H1 (cell line): ENCODE measurements around the gene PRR5L. TPM values are rescaled to one million over a fixed set of nuclear protein-coding genes. Genes with fewer than 3 reads are reported as not detected.

Experiments
- CTCF ChIA-PET: fragments of 300-600 bp; sonication (Branson Sonifier 250); formaldehyde crosslinking; loops from one replicate; lab custom pipeline; 2021; ENCODE audit not compliant: partially characterized antibody; lab: Charles Lee
- POLR2A ChIA-PET: fragments of 300-600 bp; sonication (Branson Sonifier 250); formaldehyde crosslinking; loops from one replicate; lab custom pipeline; 2021; ENCODE audit warnings: inconsistent platforms; ENCODE audit not compliant: partially characterized antibody; lab: Charles Lee
- DNase-seq, 2 experiments: peaks; one replicate each; pipeline versions ENCODE4 v3.0.0 to v3.0.0-alpha.2; 2010 to 2022; ENCODE audit warnings: low spot score in 2 of 2, low read depth in 1 of 2, mixed read lengths in 1 of 2
- FAIRE-seq: peaks from 2 replicates; lab custom pipeline; 2011; peaks lifted over from hg19 to GRCh38; lab: Jason Lieb, UNC
- H2AFZ ChIP-seq: 2 replicates; pipeline ENCODE4 v1.8.1; 2012; ENCODE audit warnings: low read length, inconsistent platforms
- H2AK5ac ChIP-seq: 2 replicates; pipeline ENCODE4 v1.6.1; 2013; ENCODE audit warnings: low read depth, low read length
- H2BK120ac ChIP-seq: replicated peaks from 2 replicates; pipeline ENCODE3; 2013; ENCODE audit warnings: low read depth, low read length, inconsistent platforms
- H2BK12ac ChIP-seq: 2 replicates; pipeline ENCODE4 v1.6.1; 2013; ENCODE audit warnings: low read depth, low read length
- H2BK15ac ChIP-seq: 2 replicates; pipeline ENCODE4 v1.6.1; 2013; ENCODE audit warnings: low read length
- H2BK20ac ChIP-seq: 2 replicates; pipeline ENCODE4 v1.6.1; 2013; ENCODE audit warnings: low read length
- H2BK5ac ChIP-seq: 2 replicates; pipeline ENCODE4 v1.6.1; 2013; ENCODE audit warnings: low read depth, low read length
- H3K14ac ChIP-seq: 2 replicates; pipeline ENCODE4 v1.6.1; 2013; ENCODE audit warnings: inconsistent platforms; ENCODE audit not compliant: insufficient read length
- H3K18ac ChIP-seq: 2 replicates; pipeline ENCODE4 v1.6.1; 2013; ENCODE audit warnings: low read length; ENCODE audit errors: extremely low read depth
- H3K23ac ChIP-seq: 2 replicates; pipeline ENCODE4 v1.6.1; 2013; ENCODE audit warnings: inconsistent platforms; ENCODE audit not compliant: insufficient read length
- H3K23me2 ChIP-seq: 2 replicates; pipeline ENCODE4 v1.6.1; 2013; ENCODE audit warnings: low read depth, low read length
- H3K27ac ChIP-seq: 2 replicates; pipeline ENCODE4 v1.6.1; 2011; ENCODE audit warnings: low read depth, low read length, inconsistent platforms
- H3K27me3 ChIP-seq, 4 experiments: replicated peaks in 1 of 4; 1 replicate in 1 of 4; 2 replicates in 3 of 4; pipeline versions ENCODE4 v1.6.1 to v1.8.1; 2011 to 2013; ENCODE audit warnings: low read length in 3 of 4, mild to moderate bottlenecking in 3 of 4, inconsistent platforms in 2 of 4, mixed read lengths in 2 of 4, moderate library complexity in 1 of 4; ENCODE audit not compliant: control insufficient read depth in 3 of 4, insufficient read depth in 3 of 4; ENCODE audit errors: extremely low read depth in 1 of 4
- H3K36me3 ChIP-seq, 4 experiments: 2 replicates each; pipeline versions ENCODE4 v1.6.1 to v1.8.1; 2011 to 2013; ENCODE audit warnings: mild to moderate bottlenecking in 4 of 4, low read length in 3 of 4, moderate library complexity in 2 of 4, control low read depth in 1 of 4, inconsistent platforms in 1 of 4; ENCODE audit not compliant: insufficient read depth in 4 of 4, control insufficient read depth in 2 of 4
- H3K4ac ChIP-seq: replicated peaks from 2 replicates; pipeline ENCODE3; 2013; ENCODE audit warnings: low read length, low read depth, mixed read lengths, inconsistent platforms; ENCODE audit not compliant: insufficient read length
- H3K4me1 ChIP-seq, 4 experiments: replicated peaks in 1 of 4; 1 replicate in 1 of 4; 2 replicates in 3 of 4; pipeline versions ENCODE4 v1.6.1 to v1.8.1; 2011 to 2013; ENCODE audit warnings: low read length in 3 of 4, inconsistent platforms in 2 of 4, mixed read lengths in 1 of 4; ENCODE audit not compliant: insufficient read depth in 4 of 4, control insufficient read depth in 3 of 4
- H3K4me2 ChIP-seq, 2 experiments: 2 replicates each; pipeline versions ENCODE4 v1.6.1 to v1.8.1; 2011 to 2013; ENCODE audit warnings: low read depth in 2 of 2, low read length in 2 of 2, control low read depth in 1 of 2, inconsistent platforms in 1 of 2, mild to moderate bottlenecking in 1 of 2; ENCODE audit not compliant: insufficient read depth in 1 of 2
- H3K4me3 ChIP-seq, 4 experiments: fragments of 200-600, 300-600 bp in 1 of 4; sonication (generic), shearing (Covaris generic), sonication (Bioruptor Twin) in 1 of 4; 2 replicates each; pipeline versions ENCODE4 v1.5.1 to v1.8.1; 2011 to 2016; ENCODE audit warnings: low read length in 4 of 4, low read depth in 3 of 4, control low read depth in 2 of 4, inconsistent platforms in 2 of 4, mild to moderate bottlenecking in 2 of 4, mixed read lengths in 1 of 4, moderate library complexity in 1 of 4; ENCODE audit not compliant: insufficient read depth in 2 of 4; ENCODE audit errors: extremely low read depth in 1 of 4
- H3K56ac ChIP-seq: replicated peaks from 2 replicates; pipeline ENCODE3; 2013; ENCODE audit warnings: low read depth, mild to moderate bottlenecking, mixed read lengths, low read length, inconsistent platforms; ENCODE audit not compliant: insufficient read length
- H3K79me1 ChIP-seq: 2 replicates; pipeline ENCODE4 v1.6.1; 2013; ENCODE audit warnings: low read depth, low read length, control low read depth
- H3K79me2 ChIP-seq, 2 experiments: 2 replicates each; pipeline versions ENCODE4 v1.6.1 to v1.8.1; 2012 to 2013; ENCODE audit warnings: low read length in 2 of 2, mild to moderate bottlenecking in 2 of 2, inconsistent platforms in 1 of 2; ENCODE audit not compliant: insufficient read depth in 2 of 2, control insufficient read depth in 1 of 2
- H3K9ac ChIP-seq, 4 experiments: replicated peaks in 1 of 4; 1 replicate in 1 of 4; 2 replicates in 3 of 4; pipeline versions ENCODE4 v1.6.1 to v1.8.1; 2011 to 2013; ENCODE audit warnings: low read depth in 3 of 4, low read length in 3 of 4, control low read depth in 2 of 4, mild to moderate bottlenecking in 2 of 4, moderate library complexity in 2 of 4, inconsistent platforms in 1 of 4; ENCODE audit errors: extremely low read depth in 1 of 4
- H3K9me3 ChIP-seq, 2 experiments: 2 replicates each; pipeline versions ENCODE4 v1.6.1 to v1.8.1; 2012 to 2013; ENCODE audit warnings: mild to moderate bottlenecking in 2 of 2, moderate library complexity in 2 of 2, control low read depth in 1 of 2, inconsistent platforms in 1 of 2, low read depth in 1 of 2, low read length in 1 of 2, mixed read lengths in 1 of 2; ENCODE audit not compliant: insufficient read depth in 2 of 2
- H4K20me1 ChIP-seq, 2 experiments: replicated peaks in 1 of 2; 2 replicates each; pipeline versions ENCODE3 to v1.8.1; 2011 to 2013; ENCODE audit warnings: inconsistent platforms in 2 of 2, low read length in 2 of 2, mild to moderate bottlenecking in 1 of 2; ENCODE audit not compliant: insufficient read depth in 2 of 2, control insufficient read depth in 1 of 2
- H4K5ac ChIP-seq: 2 replicates; pipeline ENCODE4 v1.6.1; 2013; ENCODE audit warnings: low read length, low read depth, mixed read lengths, inconsistent platforms; ENCODE audit not compliant: insufficient read length
- H4K8ac ChIP-seq: 2 replicates; pipeline ENCODE4 v1.8.0; 2013; ENCODE audit warnings: mild to moderate bottlenecking, moderate library complexity, low read length, inconsistent platforms; ENCODE audit not compliant: insufficient read depth; ENCODE audit errors: extremely low read depth
- H4K91ac ChIP-seq: replicated peaks from 2 replicates; pipeline ENCODE3; 2013; ENCODE audit warnings: low read length, mixed read lengths, inconsistent platforms; ENCODE audit not compliant: insufficient read length
- GTF2F1 ChIP-seq: IDR thresholded peaks from 2 replicates; pipeline ENCODE4 v1.6.1; 2012; ENCODE audit warnings: low read depth, low read length, improper control_type of control experiment, borderline replicate concordance
- TCF12 ChIP-seq: IDR thresholded peaks from 2 replicates; pipeline ENCODE4 v1.6.1; 2011; ENCODE audit warnings: low read depth, mild to moderate bottlenecking, low read length
- ZNF274 ChIP-seq: IDR thresholded peaks from 2 replicates; pipeline ENCODE4 v1.7.0; 2012; ENCODE audit warnings: low read length, borderline replicate concordance; ENCODE audit errors: extremely low read depth
- WGBS, 2 experiments: shearing (Covaris generic) in 1 of 2; methylation state at CpG; one replicate each; pipeline versions ENCODE4 v1.1.6 to v1.1.7; 2013 to 2015; ENCODE audit warnings: low lambda C conversion rate in 2 of 2, mixed read lengths in 2 of 2, inconsistent platforms in 1 of 2, low coverage in 1 of 2, missing lambda C conversion rate in 1 of 2; ENCODE audit not compliant: insufficient replicate concordance in 2 of 2, insufficient coverage in 1 of 2, insufficient read length in 1 of 2; ENCODE audit errors: extremely low coverage in 1 of 2, missing lambda C conversion rate in 1 of 2; 5-methylcytosine and 5-hydroxymethylcytosine counted together
- polyA plus RNA-seq, 7 experiments: library from polyadenylated mRNA; depleted of rRNA in 3 of 7; stranded (reverse) in 5 of 7; unstranded in 2 of 7; fragments of >200 nt in 5 of 7; fragments of 200-250 nt in 2 of 7; gene quantifications; 1 replicate in 5 of 7; 2 replicates in 1 of 7; 4 replicates in 1 of 7; pipeline versions ENCODE4 v1.2.1 to v1.2.3, GENCODE V29; 2011 to 2013; ENCODE audit warnings: missing spikeins in 2 of 7, mixed read lengths in 2 of 7
- total RNA-seq: library from RNA; stranded (reverse); fragmentation: NEBNext Ultra II Directional; extraction: Animal tissue kit (Norgen Biotek cat#: 25700); gene quantifications from 2 replicates; pipeline ENCODE4 v1.2.1, GENCODE V29; 2021
- TF ChIP-seq, protein P1 (sequence below), 3 experiments: IDR thresholded peaks; 1 replicate in 2 of 3; 2 replicates in 1 of 3; pipeline versions ENCODE4 v1.5.1 to v1.6.1; 2011; ENCODE audit warnings: low read length in 3 of 3, mild to moderate bottlenecking in 3 of 3, inconsistent platforms in 2 of 3, low read depth in 1 of 3, moderate library complexity in 1 of 3; ENCODE audit not compliant: insufficient read depth in 1 of 3; ENCODE audit errors: control extremely low read depth in 1 of 3

Gene PRR5L
- total and polyA plus RNA-seq, 2 of the 8 experiments (the other 6 are each of a cell fraction or from before 2014, with no cell fraction given): 6.6 to 10.1 TPM

GRCh38 chr11:36261094-36261493, 35.0 kb upstream of the PRR5L start:
- Histone ChIP-seq H2BK5ac (no peak overlapping the region), H3K27me3 (peaks cover 0 to 2% (median 0%) of the 10 kb centered on the region in 4 experiments; a peak in 2 of 7 replicates), H3K36me3 (no peaks in the 10 kb centered on the region), H3K23ac (no peak overlapping the region), H3K4me3 (no peak overlapping the region), H2AK5ac (no peak overlapping the region), H2BK20ac (no peak overlapping the region), H3K27ac (no peak overlapping the region), H2BK120ac (no peak overlapping the region), H3K4me2 (no peak overlapping the region), H2BK15ac (no peak overlapping the region), H4K5ac (no peak overlapping the region), H3K9me3 (peaks cover 1 to 4% of the 10 kb centered on the region in 2 experiments; a peak in 1 of 4 replicates), H3K4ac (no peak overlapping the region), H3K9ac (no peak overlapping the region), H3K79me1 (no peaks in the 10 kb centered on the region), H4K8ac (no peak overlapping the region), H4K20me1 (no peaks in the 10 kb centered on the region), H2AFZ (no peak overlapping the region), H3K23me2 (no peaks in the 10 kb centered on the region), H2BK12ac (no peak overlapping the region), H4K91ac (no peak overlapping the region), H3K14ac (no peak overlapping the region), H3K79me2 (no peaks in the 10 kb centered on the region), H3K18ac (no peak overlapping the region), H3K56ac (no peak overlapping the region), H3K4me1 (peaks cover 0 to 1% (median 0%) of the 10 kb centered on the region in 4 experiments; a peak in 1 of 7 replicates)
- ChIA-PET POLR2A (no interaction called here), CTCF (interaction anchor here (0.6 to 6.0 kb wide), 20 partner anchors 8 to 842 kb away, joined by 3 to 42 read pairs (median 4); partner anchors contain the start of gene SLC1A2)
- no peak for FAIRE-seq
- TF ChIP-seq GTF2F1: no peak
- no peak for TF ChIP-seq ZNF274
- TF ChIP-seq TCF12: peak; percentile 62; the same call in 1 of the 2 replicates
- TF ChIP-seq, protein P1, sequence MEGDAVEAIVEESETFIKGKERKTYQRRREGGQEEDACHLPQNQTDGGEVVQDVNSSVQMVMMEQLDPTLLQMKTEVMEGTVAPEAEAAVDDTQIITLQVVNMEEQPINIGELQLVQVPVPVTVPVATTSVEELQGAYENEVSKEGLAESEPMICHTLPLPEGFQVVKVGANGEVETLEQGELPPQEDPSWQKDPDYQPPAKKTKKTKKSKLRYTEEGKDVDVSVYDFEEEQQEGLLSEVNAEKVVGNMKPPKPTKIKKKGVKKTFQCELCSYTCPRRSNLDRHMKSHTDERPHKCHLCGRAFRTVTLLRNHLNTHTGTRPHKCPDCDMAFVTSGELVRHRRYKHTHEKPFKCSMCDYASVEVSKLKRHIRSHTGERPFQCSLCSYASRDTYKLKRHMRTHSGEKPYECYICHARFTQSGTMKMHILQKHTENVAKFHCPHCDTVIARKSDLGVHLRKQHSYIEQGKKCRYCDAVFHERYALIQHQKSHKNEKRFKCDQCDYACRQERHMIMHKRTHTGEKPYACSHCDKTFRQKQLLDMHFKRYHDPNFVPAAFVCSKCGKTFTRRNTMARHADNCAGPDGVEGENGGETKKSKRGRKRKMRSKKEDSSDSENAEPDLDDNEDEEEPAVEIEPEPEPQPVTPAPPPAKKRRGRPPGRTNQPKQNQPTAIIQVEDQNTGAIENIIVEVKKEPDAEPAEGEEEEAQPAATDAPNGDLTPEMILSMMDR (IDR thresholded peaks at IDR 0.05; ENCODE audit: control extremely low read depth in 1 of 3, insufficient read depth in 1 of 3, low read depth in 1 of 3, low read length in 3 of 3): peak in 1 of 3 experiments; percentile 4; a peak in 1 of 4 replicates
- WGBS, 2 experiments: 66% methylated on average over 4 of the region's 4 CpGs; no CpG with 5 or more reads in 1 of the 2 experiments
- no peak for DNase-seq
